Measurements from ENCODE around the gene LDLRAD2.

LDLRAD2 gene

GRCh38 chr1:21843996-21844395 is 31.9 kb downstream of the LDLRAD2 start:
- no peak for DNase-seq

- no peak for DNase-seq
Measured at GRCh38 chr1:21845646-21846641, 33.9 kb downstream of the LDLRAD2 start.

- DNase-seq: no peak
Measured at GRCh38 chr1:21847223-21848205, 35.4 kb downstream of the LDLRAD2 start.

- DNase-seq: no peak
Measured at GRCh38 chr1:21848524-21849174, 36.6 kb downstream of the LDLRAD2 start.

- DNase-seq: no peak
Measured at GRCh38 chr1:21849909-21850576, 38.0 kb downstream of the LDLRAD2 start.

GRCh38 chr1:21851430-21852250 is 39.6 kb downstream of the LDLRAD2 start:
- DNase-seq: no peak

GRCh38 chr1:21852282-21853130 is 40.4 kb downstream of the LDLRAD2 start:
- DNase-seq: peak in 3 of 4 experiments; percentile 23 to 53 (median 44)

GRCh38 chr1:21853131-21853427 is 41.0 kb downstream of the LDLRAD2 start:
- DNase-seq: no peak

- DNase-seq: no peak
Measured at GRCh38 chr1:21854090-21854750, 42.2 kb downstream of the LDLRAD2 start.

GRCh38 chr1:21854751-21855131 is 42.7 kb downstream of the LDLRAD2 start:
- no peak for DNase-seq

GRCh38 chr1:21855257-21856096 is 43.4 kb downstream of the LDLRAD2 start:
- DNase-seq: no peak

- peak; percentile 17 to 48 (median 36) for DNase-seq
Measured at GRCh38 chr1:21857142-21857839, 45.2 kb downstream of the LDLRAD2 start.

GRCh38 chr1:21857840-21858670 is 46.0 kb downstream of the LDLRAD2 start:
- DNase-seq: peak; percentile 5 to 42 (median 21)

GRCh38 chr1:21859669-21860179 is 47.7 kb downstream of the LDLRAD2 start:
- no peak for DNase-seq

- DNase-seq: no peak
Measured at GRCh38 chr1:21860971-21861370, 48.9 kb downstream of the LDLRAD2 start.

- DNase-seq: no peak
Measured at GRCh38 chr1:21861602-21862429, 49.8 kb downstream of the LDLRAD2 start.
